IPS DF 4.7 (cell line): Measurements from ENCODE around the gene CNOT10.
A peak's percentile ranks its signal among the peaks of the same experiment; 100 is the strongest.
"Not testable (repeated sequence)": the region's sequence is repeated elsewhere in the genome, so short reads cannot be mapped to it uniquely, and the experiment has no call there.

Source experiments
- DNase-seq: peaks from one replicate; pipeline ENCODE4 v3.0.0-alpha.2; 2013; ENCODE audit warnings: low spot score; ENCODE audit errors: extremely low read depth

Gene CNOT10

GRCh38 chr3:32757618-32758374 lies 72.8 kb downstream of the CNOT10 start:
- DNase-seq, result no peak

GRCh38 chr3:32758375-32758753 lies 73.4 kb downstream of the CNOT10 start:
- DNase-seq, result no peak

DNA sequence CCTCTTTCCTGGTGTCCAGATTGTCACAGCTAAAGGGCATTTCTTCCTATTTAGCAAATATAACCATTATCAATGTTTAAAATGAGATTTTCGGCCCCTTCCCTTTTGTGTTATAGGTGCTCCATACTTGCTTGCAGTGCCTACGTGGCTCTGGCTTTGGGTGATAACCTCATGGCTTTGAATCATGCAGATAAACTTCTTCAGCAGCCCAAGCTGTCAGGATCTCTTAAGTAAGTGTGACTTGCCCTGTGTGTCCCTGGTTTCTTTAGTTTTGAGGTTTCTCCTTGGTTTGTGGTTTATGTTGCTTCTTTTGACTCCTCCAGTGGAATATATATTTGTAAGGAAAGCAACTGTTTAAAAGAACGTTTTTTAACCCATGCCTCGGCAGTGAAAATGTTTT lies 74.4 kb downstream of the CNOT10 start:
- DNase-seq, result no peak

GRCh38 chr3:32764481-32764880 lies 79.5 kb downstream of the CNOT10 start:
- DNase-seq, result no peak

DNA sequence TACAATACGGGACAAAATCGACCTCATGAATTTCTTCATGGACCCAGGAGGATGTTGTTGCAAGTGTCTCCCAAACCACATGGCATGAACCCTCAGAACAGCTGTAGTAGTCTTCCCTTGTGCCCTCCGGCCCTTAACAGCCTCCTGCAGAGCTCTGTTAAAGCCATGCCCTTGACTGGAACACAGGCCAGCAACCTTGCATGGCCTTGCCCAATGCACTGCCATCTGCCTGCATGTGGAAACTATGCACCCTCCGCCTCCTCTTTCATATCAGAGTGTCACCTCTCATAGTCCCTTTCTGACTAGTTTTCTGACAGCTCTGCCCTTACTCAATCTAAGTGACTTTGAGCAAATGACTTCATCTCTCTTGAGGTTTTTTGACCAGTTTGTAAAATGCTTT lies 93.4 kb downstream of the CNOT10 start:
- DNase-seq, result no peak

DNA sequence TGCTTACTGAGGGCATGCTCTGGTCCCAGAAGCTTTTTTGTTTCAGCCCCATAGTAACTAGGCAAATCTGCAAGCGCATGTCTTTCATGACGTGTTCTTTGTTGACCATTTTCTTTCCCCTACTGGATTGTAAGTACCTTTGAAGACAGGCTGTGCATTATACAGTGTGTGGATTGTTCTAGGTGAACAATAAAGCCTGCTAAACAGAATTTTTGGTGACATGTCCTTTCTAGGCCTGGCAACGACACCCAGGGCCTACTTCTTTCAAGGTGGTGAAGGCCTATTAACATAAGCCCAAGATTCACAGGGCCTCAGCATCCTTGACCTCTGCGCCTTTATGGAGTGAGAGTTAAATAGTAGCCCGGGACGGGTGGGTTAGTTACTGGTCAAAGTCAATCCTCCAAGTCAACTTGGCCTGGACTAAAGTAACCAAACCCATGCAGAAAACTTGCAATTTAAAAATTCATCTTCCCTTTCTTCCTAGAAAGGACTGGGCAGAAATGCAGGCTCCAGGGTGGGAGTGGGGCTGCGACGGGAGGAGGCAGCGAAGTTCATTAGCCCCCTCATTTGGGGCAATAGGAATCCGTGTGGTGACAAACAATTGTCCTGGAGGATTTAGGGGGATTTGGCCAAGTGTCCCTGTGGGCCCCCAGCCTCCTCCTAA lies 95.2 kb downstream of the CNOT10 start:
- DNase-seq, result no peak

GRCh38 chr3:32780735-32781210 lies 95.8 kb downstream of the CNOT10 start:
- DNase-seq, result peak; percentile 99

- DNase-seq, result no peak
Measured at GRCh38 chr3:32781211-32781968, 96.4 kb downstream of the CNOT10 start.

- DNase-seq, result not testable (repeated sequence)
Measured at GRCh38 chr3:32781969-32782270, 96.9 kb downstream of the CNOT10 start.

- DNase-seq, result no peak
Measured at GRCh38 chr3:32782407-32782806, 97.4 kb downstream of the CNOT10 start.

DNA sequence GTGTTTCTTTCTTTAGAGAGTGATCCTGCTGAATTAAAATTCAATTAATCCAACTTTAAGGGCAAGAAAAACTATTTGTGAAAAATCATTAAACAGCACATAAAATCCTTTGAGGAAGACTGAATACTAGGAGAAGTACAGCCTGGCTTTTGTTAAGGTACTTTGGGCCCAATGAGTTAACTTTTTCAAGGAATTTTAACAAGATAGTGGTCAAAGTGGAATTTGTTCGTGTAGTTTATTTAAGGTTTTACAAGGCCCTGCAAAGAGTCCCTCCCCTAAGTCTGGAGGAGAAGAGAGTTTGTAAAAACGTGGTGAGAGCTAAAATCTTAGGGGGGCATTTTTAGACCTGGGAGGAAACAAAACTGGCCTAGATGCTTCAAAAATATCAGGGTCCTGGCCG lies 106.8 kb downstream of the CNOT10 start:
- no peak for DNase-seq

DNA sequence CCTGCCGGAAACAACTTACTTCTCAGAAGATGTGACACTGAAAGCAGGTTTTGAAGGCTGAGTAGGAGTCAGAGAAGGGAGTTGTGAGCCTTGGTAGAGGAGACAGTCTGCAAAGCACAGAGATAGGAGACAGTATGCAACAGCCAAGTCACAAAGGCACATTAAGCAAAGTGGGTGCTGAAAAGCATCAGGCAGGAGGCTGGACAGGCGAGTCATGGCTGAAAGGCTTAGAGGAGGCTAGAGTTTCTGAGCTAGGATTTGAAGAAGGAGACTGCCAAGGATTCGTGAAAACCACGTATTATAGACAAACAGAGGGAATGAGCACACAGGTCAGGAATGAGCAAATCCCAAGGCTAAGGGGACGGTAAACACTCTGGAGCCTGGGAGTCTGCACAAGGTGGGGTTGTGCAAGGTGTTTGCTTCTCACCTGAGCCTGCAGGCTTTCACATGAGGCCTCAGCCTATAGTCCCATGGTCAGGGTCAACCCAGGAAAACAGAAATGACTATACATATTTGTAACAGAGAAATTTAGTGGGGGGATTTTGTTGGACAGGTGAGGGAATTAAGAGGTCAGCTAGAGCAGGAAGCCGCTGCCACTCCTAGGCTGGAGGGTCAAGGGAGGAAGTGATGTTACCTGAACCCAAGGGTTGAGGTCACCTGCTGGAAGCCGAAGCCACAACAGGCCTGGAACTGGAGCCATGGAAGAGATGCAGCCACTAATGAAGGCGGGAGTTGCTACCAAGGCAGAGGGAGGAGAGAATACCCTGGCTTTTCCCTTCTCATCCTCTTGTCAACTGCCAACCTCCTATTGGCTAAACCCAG lies 109.7 kb downstream of the CNOT10 start:
- no peak for DNase-seq

DNA sequence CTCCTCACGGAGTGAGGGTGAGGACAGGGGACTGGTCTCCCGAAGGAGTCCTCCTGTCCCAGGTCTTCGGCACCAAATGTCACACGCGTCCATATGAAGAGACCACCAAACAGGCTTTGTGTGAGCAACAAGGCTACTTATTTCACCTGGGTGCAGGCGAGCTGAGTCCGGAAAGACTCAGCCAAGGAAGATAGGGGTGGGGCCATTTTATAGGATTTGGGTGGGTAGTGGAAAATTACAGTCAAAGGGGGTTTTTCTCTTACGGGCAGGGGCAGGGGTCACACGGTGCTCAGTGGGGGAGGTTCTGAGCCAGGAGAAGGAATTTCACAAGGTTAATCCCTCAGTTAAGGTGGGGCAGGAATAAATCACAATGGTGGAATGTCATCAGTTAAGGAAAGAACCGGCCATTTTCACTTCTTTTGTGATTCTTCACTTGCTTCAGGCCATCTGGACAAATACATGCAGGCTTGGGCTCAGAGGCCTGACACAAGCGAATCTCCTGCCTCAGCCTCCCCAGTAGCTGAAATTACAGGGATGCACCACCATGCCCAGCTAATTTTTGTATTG lies 111.5 kb downstream of the CNOT10 start:
- not testable (repeated sequence) for DNase-seq

DNA sequence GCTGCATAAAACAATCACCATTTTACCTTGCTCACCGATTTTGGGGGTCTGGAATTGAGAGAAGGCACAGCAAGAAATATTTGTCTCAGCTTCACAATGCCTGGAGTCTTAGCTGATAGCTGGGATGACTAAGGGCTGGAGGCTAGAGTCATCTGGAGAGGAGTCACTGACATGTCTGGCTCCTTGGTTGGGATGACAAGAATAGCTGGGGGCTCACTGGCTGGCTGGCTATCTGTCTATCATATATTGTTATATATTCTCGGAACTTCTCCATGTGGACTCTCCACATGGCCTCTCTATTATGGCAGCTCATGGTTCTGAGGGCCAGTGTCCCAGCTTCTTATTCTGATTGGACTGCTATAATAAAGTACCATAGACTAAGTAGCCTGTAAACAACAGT lies 112.8 kb downstream of the CNOT10 start:
- DNase-seq, result no peak

DNA sequence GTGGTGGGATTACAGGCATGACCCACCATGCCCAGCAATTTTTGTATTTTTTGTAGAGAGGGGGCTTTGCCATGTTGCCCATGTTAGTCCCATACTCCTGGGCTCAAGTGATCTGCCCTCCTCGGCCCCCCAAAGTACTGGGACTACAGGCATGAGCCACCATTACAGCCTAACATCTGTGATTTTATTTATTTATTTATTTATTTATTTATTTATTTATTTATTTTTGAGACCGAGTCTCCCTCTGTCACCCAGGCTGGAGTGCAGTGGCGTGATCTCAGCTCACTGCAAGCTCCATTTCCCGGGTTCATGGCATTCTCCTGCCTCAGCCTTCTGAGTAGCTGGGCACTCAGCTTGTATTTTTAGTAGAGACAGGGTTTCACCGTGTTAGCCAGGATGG lies 116.5 kb downstream of the CNOT10 start:
- not testable (repeated sequence) for DNase-seq

GRCh38 chr3:32813180-32813579 lies 128.2 kb downstream of the CNOT10 start:
- no peak for DNase-seq

DNA sequence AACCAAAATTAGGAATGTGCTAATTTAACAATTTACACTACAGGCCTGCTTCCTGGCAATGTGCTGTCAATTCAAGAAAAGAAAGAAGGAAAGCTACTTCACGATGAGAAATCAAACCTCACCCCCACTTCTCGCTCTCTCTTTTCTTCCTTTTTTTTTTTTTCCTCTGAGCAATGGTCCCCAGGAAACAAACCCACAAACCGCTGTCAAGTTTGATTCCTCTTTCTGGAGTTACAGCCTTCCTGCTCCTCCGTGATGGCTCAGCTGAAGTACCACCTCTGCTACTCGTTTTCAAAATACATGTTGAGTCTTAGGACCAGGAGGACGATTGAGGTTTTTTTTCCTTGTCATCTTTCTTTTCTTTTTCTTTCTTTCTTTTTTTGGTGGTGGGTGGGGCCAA lies 129.4 kb downstream of the CNOT10 start:
- no peak for DNase-seq

DNA sequence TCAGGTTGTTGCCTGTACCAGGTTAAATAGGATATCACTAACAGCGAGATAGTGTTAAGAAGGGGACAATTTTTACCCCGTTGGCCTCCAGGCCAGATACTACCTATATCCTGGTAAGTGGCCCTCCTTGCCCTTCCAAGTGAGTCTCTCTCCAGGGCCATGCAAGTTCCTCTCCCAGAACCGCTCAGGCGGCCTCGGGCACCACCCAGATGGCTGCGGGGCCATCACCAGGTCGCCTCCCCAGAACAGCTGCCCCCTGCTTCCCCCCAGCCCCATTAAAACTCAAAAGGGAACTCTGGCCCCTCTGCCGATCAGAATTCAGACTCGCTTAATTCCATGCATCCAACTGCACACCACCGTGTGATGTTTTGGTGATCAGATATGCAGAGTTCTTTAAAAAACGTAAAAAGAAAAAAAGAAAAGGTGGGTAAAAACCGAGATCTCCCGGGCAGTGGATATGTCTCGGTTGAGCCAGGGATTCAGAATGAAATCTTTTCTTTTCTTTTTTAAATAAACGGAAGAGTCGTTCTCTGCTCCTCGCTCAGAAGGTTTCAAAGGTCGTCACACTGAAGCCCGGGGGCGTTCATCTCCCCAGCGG lies 131.0 kb downstream of the CNOT10 start:
- no peak for DNase-seq

DNA sequence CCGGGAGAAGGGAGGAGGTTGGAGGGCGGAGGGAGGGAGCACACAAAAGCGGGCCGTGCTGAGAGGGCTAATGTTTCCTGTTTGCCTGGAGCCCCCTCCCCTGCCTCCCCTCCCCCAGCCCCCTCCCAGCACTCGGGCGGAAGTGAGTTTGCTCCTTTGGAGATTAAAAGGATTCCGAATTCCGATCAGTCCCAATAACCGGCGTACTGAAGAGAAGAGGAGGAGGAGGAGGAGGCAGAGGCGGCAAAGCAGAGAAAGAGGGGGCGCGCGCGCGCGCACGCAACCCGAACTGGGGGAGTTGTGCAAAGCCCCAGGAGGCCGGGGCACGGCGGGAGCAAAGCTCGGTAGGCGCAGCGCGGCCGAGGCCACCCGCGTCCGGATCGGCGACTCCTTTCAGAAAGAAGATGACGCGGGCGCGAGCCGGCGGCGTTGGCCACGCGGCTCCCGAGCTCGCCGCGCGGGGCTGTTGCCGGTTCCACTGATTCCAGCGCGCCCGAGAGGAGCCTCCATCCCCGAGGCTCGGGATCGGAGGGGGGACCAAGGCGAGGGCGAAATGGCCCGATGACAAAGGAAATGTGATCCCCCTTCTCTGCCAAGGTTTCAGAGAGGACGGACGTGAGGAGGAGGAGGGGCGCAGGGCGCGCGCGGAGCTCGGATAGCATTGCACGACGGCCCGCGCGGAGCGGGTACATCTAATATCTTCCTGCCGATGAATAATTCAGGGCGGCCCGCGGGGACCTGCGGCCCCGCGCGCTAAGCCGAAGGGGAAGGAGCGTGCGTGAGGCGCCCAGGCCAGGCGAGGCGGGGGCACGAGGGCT lies 131.7 kb downstream of the CNOT10 start:
- DNase-seq, result peak; percentile 79

DNA sequence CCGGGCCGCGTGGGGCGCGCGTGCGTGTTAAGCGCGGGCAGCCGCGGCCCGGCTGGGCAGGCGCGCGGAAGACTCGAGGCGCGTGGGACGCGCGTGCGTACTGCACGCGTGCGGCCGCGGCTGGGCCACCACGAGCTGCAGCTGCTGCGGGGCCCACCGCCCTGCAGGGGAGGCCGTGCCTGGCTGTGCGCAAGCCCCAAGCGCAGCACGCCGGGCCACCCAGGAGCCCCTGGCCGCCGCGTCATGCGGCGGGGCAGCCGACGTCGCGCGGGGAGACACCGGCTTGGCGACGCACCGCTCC lies 132.2 kb downstream of the CNOT10 start:
- no peak for DNase-seq
